Esophagus squamous epithelium (tissue), 4 donors: Measurements from ENCODE around the gene CDC42EP1.

ENCODE experiments used
- POLR2A ChIP-seq, 4 donors: fragments of 450-650 bp; IDR thresholded peaks; one replicate each; pipeline ENCODE4 v1.6.1; 2017; ENCODE audit warnings: antibody characterized with exemption in 4 of 4, mild to moderate bottlenecking in 4 of 4, moderate library complexity in 3 of 4
- TF ChIP-seq, protein P1 (sequence below), 6 experiments: fragments of 450-650 bp in 4 of 6; fragments of 200-600 bp in 2 of 6; sonication (generic) in 2 of 6; IDR thresholded peaks; one replicate each; pipeline ENCODE4 v1.5.1; 2016 to 2019; ENCODE audit warnings: antibody characterized with exemption in 6 of 6, mild to moderate bottlenecking in 4 of 6, moderate library complexity in 4 of 6

DNA sequence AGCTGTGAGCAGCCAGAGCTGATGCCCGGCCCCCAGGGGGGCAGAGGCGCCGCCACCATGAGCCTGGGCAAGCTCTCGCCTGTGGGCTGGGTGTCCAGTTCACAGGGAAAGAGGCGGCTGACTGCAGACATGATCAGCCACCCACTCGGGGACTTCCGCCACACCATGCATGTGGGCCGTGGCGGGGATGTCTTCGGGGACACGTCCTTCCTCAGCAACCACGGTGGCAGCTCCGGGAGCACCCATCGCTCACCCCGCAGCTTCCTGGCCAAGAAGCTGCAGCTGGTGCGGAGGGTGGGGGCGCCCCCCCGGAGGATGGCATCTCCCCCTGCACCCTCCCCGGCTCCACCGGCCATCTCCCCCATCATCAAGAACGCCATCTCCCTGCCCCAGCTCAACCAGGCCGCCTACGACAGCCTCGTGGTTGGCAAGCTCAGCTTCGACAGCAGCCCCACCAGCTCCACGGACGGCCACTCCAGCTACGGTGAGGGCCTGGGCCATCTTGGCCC lies 6.1 kb downstream of the CDC42EP1 start:
- TF ChIP-seq, protein P1, sequence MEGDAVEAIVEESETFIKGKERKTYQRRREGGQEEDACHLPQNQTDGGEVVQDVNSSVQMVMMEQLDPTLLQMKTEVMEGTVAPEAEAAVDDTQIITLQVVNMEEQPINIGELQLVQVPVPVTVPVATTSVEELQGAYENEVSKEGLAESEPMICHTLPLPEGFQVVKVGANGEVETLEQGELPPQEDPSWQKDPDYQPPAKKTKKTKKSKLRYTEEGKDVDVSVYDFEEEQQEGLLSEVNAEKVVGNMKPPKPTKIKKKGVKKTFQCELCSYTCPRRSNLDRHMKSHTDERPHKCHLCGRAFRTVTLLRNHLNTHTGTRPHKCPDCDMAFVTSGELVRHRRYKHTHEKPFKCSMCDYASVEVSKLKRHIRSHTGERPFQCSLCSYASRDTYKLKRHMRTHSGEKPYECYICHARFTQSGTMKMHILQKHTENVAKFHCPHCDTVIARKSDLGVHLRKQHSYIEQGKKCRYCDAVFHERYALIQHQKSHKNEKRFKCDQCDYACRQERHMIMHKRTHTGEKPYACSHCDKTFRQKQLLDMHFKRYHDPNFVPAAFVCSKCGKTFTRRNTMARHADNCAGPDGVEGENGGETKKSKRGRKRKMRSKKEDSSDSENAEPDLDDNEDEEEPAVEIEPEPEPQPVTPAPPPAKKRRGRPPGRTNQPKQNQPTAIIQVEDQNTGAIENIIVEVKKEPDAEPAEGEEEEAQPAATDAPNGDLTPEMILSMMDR (IDR thresholded peaks at IDR 0.05) = no peak
- no peak for TF ChIP-seq POLR2A (IDR thresholded peaks at IDR 0.05)
